NCI-H2081 treated with DMSO at 0.1 percent for 48 hours (cell line): ENCODE results near the gene IL31.

Experiments used
- DNase-seq: peaks from one replicate; lab custom pipeline; 2025; lab: John Stamatoyannopoulos, UW

Gene IL31

GRCh38 chr12:122155705-122156104 lies 18.3 kb downstream of the IL31 start:
- DNase-seq: no peak

- no peak for DNase-seq
These were observed 21.3 kb downstream of the IL31 start for GRCh38 chr12:122152754-122153153.

GRCh38 chr12:122150127-122150681 lies 23.8 kb downstream of the IL31 start:
- DNase-seq: no peak

DNA sequence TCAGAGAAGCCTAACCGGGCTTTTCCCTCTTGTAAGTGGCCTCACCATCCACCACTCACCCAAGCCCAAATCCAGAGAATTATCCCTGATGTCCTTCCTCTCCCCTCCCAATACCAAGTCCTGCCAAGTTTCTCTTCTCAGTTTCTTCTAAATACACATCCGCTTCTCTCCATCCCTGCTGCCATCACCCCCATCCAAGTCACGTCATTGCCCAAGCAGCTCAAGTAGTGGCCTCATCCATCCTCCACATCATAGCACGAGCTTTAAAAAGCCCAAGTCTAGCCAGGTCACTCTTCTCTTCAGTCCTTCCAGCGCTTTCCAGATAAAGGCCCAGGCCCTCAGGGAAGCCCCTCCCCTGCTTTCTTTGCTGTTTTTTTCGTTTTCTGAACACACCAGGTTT lies 25.4 kb downstream of the IL31 start:
- DNase-seq: no peak

GRCh38 chr12:122147514-122148290 lies 26.3 kb downstream of the IL31 start:
- DNase-seq: no peak

DNA sequence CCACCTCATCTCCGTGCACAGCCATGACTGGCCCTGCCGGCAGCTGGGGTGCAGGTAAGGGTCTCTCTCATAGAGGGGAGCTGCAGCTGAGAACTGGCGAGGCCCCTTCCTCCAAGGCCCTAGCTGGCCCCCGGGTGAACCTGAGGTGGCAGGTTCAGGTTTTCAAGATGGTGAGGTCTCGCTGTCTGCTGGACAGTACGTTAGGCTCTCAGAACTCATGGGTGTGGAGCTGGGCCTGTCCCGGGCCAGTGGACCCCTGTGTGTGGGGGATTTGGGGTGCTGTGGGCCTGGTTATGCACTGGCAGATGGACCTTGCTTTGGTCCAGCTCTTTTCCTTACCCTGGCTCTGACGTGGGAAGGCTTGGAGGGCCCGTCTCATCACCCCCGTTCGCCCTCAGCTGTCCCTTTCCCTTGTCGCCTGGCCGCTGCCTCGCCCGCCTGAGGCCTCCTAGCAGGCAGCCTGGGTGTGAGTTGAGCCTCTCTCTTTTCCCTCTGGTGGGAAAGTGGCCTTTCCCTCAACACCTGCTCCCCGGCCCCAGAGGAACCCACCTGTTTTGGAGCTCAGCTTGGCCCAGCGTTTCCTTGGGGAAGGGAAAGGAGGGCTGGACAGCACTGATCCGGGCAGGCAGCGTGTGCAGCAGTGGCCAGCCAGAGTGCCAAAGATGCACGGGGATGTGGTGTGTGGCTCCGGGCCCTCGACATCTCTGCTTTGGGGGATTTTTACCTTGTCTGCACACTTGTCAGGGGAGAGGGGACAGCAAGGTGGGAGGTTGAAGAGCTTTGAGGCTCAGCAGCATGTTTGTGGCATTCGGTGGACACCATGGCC lies 28.3 kb downstream of the IL31 start:
- no peak for DNase-seq

GRCh38 chr12:122144885-122145284 lies 29.1 kb downstream of the IL31 start:
- no peak for DNase-seq

- DNase-seq: no peak
These were observed 31.2 kb downstream of the IL31 start for GRCh38 chr12:122142857-122143256.

DNA sequence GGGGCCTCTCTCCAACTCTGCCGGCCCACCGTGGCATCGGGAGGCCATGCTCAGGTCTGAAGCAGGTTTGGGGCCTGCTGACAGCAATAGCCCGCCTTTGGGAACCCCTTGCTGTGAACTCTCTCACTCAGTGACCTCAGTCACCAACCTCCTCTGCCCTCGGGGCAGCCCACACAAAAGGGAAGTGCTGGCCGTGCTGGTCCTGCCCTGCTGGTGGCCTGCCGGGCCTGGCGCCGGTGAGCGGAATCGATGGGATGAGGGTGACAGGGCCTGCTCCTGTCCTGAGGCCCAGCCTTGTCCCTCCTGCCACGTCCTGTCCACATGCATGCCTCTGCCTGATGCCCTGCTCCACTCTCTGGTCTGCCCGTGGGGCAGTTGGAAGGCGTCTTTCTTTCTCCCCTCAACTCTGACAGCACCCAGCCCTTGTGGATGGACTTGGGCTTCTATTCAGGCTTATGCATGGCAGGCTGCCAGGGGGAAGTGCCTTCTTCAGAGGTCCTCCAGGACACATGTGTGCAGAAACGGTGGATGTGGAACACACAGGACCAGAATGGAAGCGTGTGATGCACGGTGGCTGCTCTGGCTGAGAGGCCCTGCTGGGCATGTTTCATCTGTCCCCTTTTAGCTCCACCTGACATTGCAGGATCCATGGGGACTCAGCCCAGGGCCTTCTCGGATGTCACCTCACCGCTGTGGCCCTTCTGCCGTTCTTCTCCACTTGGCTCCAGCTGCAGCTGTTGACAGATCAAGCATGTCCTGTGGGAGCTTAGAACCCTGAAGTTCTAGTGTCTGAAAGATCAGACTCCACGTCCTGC lies 31.9 kb downstream of the IL31 start:
- DNase-seq: no peak

DNA sequence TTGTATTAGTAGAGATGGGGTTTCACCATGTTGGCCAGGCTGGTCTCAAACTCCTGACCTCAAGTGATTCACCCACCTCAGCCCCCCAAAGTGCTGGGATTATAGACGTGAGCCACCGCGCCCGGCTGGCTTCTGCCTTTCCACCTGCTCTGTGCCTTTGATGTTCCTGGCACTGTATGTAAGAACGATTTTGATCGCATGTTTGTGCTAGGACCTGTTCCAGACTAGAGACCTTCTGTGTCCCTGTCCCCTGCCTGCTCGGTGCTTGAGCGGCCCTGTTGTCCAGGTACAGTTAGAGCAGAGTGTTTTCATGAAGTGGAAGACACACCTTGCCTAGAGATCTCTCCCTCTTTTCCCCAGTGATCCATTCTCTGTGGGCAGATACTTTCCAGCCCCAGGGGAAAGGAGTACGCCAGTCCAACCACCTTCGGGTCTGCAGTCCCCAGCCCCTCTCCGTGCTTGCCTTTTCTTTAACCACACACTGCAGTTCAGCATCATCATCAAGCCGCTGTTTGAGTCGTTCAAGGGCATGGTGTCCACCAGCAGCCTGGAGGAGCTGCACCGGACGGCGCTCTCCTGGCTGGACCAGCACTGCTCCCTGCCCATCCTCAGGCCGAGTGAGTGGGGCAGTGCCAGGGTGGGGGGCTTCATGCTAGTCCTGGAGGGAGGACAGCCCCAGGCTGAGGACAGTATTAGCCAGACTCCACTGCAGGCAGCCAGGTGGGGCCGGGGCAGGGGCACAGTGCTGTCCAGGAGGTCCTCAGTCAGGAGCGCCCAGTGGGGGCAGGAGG lies 33.4 kb downstream of the IL31 start:
- DNase-seq: no peak

- no peak for DNase-seq
These were observed 34.1 kb downstream of the IL31 start for GRCh38 chr12:122139941-122140340.

DNA sequence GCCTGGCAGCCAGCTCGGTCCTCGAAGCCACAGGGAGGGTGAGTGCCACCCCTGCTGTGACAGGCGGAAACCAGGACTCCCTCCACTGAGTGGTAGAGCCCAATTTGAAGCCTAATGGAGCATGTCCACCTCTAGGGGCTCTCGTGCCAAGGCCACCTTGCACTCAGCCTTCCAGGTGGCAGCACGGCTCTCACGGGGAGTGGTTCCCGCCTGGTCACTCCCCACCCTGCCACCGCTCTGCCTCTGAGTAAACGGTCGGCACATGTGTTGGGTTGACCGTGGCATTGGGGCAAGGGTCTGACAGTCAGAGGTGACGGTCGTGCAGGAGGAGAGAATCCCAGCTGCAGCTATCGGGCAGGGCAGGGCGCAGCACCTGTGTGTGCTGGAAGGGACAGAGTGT lies 34.8 kb downstream of the IL31 start:
- no peak for DNase-seq

DNA sequence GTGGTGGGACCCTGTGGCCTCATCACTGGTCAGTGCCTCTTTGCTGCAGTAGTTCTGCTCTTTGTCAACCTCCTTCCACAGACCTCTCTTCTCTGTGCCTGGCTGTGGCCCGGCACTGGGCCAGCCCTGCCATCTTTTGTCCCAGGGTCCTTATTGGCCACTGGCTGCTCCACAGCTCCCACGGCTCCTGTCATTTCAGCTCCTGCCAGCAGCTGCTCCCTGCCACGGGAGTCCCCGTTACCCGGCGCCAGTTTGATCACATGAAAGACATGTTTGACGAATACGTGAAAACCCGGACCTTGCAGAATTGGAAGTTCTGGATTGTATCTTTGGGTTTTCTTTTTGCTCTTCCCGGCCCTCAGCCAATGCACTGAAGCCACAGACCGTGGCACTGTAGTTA lies 35.4 kb downstream of the IL31 start:
- DNase-seq: no peak

DNA sequence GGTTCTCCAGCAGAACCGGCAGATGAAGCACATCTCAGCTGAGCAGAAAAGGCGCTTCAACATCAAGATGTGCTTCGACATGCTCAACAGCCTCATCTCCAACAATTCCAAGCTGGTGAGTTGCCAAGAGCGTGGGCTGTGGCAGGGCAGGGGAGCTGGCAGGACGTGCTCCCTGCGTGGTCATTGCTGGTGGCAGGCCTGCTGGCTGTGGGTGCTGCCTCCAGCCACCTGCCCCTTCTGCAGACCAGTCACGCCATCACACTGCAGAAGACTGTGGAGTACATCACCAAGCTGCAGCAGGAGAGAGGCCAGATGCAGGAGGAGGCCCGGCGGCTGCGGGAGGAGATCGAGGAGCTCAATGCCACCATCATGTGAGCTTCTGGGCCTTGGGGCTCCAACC lies 35.8 kb downstream of the IL31 start:
- no peak for DNase-seq

DNA sequence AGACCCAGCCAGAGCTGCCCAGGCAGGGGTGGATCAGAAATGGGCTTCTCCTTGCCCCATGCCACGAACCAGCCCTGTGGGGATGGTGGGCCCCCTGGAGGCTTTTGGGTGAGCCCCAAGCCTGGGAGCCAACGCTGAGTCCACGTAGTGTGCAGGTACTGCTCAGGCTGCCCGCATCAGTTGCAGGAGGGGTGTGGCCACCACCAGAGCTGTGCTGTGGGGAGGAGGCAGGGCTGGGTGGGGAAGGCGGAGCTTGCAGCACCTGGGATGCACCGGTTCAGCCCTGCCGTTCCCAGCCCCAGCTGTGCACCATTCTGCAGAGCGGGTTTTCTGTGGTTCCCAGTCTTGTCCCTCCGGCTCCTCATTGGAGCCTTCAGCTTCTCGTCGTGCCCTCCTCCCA lies 36.3 kb downstream of the IL31 start:
- DNase-seq: no peak

DNA sequence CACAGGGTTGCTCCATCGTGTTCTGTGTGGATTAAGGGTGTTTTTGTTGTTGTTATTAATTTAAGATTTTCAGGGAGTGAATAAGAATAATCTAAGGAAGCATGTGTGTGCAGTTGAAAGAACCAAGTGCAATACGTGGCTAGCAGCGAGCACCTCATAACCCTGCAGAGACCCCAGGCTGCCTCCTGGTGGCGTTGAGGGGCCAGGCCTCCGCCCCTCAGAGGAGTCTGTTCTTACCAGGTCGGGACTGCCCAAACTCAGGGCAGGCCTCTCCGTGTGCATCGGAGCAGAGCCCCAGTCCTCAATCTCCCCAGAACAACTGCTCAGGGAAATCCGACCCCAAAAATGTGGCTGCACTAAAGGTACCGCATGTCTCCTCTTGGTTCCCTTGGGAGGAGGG lies 36.8 kb downstream of the IL31 start:
- DNase-seq: no peak

DNA sequence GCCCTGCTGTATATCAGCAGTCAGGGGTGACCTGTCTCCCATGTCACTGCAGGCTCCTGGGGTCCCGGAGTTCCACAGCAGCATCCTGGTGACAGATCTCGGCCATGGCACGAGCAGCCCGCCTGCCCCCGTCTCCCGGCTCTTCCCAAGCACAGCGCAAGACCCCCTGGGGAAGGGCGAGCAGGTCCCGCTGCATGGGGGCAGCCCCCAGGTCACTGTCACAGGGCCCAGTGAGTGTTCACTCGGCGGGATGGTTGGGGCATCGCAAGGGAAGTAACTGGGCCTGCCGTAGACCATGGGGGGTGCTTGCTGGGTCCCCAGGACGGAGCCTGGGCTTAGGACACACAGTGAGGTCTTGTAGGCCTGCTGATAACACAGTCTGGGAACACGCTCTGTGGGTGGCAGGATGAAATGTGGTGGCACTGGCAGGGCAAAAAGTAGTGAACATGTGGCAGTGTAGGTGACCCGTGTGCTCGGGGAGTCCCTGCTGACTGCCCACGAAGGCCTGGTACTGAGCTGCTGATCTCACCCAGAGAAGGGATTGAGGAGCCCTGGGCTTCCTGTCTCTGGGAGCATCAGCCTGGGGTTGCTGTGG lies 38.5 kb downstream of the IL31 start:
- no peak for DNase-seq

DNA sequence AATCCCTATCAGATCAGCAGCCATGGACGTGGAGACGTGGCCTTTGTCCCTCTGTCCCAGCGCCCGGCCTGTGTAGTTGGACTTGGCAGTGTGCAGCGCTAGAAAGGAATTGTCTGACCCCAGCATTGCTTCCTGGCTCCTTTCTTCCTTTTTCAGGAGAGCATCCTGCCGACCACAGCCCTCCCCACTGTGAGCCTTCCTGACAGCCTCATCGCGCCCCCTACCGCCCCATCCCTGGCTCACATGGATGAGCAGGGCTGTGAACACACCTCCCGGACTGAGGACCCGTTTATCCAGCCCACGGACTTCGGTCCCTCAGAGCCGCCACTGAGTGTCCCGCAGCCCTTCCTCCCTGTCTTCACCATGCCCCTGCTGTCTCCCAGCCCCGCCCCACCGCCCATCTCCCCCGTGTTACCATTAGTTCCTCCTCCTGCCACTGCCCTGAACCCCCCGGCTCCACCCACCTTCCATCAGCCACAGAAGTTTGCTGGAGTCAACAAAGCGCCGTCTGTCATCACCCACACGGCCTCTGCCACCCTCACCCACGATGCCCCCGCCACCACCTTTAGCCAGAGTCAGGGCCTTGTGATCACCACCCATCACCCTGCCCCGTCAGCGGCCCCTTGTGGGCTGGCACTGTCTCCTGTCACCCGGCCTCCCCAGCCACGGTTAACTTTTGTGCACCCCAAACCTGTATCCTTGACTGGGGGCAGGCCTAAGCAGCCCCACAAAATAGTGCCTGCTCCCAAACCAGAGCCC lies 40.6 kb downstream of the IL31 start:
- DNase-seq: no peak

DNA sequence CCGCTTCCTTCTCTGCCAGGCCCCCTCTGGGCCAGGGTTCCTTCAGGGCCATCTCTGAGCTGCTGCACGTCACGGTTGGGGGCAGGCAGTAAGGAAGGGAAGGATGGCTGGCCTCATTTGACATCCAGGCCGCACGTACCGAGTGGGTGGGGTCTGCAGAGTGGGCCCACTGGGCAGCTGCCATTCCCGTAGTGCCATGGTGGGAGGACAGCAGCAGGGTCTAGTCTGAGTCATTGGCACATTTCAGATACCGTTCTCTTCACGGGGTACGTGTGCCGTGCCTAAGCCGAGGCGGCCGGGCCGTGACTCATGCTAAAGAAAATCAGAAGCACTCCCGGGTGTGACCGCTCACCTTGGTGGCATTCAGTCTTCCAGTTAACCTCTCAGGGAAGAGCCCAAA lies 43.9 kb downstream of the IL31 start:
- no peak for DNase-seq

DNA sequence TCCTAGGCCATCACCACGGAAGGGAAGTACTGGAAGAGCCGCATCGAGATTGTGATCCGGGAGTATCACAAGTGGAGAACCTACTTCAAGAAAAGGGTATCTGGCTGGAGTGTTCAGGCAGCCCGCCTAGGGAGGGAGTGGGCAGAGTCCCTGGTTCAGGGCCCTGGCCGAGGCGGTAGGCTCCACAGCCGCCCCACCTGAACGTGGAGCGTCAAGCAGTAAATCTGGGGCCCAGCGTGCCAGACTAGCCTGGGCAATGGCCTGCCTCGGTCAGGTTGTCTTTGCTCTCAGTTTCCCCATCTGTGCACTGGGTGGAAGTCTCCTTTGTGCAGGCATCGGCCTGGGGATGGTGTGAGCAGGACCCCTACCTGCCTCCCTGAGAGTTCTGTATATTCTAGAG lies 44.9 kb downstream of the IL31 start:
- no peak for DNase-seq
